Measurements from ENCODE around the gene CHRM3.
A peak's percentile ranks its signal among the peaks of the same experiment; 100 is the strongest.
"Not testable (repeated sequence)": the region's sequence is repeated elsewhere in the genome, so short reads cannot be mapped to it uniquely, and the experiment has no call there.

Gene CHRM3

GRCh38 chr1:239386453-239387303 lies at the start of gene CHRM3:
Gene CHRM3 (plus strand): TSS chr1:239386568. CDS start chr1:239907452, 520,884 bp downstream.
- H3K9me3 Mint-ChIP-seq: no peaks in the 10 kb centered on the region
- intact Hi-C loops (cut with micrococcal nuclease): no loop called here
- no peak within 1 kb of the TSS for H3K27ac Mint-ChIP-seq
- peaks cover 56% of the 10 kb centered on the region for H3K27me3 Mint-ChIP-seq
- no peaks in the 10 kb centered on the region for H3K36me3 Mint-ChIP-seq (ENCODE audit: low read depth)
- H3K4me1 Mint-ChIP-seq (ENCODE audit: low read depth): peaks cover 25% of the 10 kb centered on the region
- H3K4me3 Mint-ChIP-seq: peak within 1 kb of the TSS; percentile 84

- H3K27me3 Mint-ChIP-seq: no peaks in the 10 kb centered on the region
- no peak overlapping the region for H3K4me3 Mint-ChIP-seq
- peaks cover 5% of the 10 kb centered on the region for H3K4me1 Mint-ChIP-seq (ENCODE audit: low read depth)
- no peak overlapping the region for H3K27ac Mint-ChIP-seq
- intact Hi-C loops (cut with micrococcal nuclease): no loop called here
- H3K36me3 Mint-ChIP-seq (ENCODE audit: low read depth): no peaks in the 10 kb centered on the region
- H3K9me3 Mint-ChIP-seq: no peaks in the 10 kb centered on the region
Measured at GRCh38 chr1:239337799-239338430, 48.5 kb upstream of the CHRM3 start.

DNA sequence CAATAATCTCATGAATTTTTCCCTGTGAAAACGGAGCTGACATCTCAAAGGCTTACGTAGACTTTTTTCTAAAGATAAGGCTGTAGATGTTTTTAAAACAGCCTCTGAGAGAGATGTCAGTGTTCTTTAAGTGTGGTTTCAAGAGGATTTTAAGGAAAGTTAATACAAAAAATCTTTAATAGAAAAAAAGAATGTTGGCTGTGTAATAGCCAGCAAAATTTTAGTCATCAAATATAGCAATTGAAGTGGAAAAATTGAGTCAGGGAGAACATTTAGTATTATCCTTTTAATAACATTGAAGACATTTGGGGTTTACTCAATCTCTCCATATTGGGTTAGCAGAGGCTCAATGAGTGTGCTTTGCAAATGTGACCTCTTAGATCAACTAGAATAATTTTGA lies 38.6 kb upstream of the CHRM3 start:
- no peak overlapping the region for H3K27ac Mint-ChIP-seq
- intact Hi-C loops (cut with micrococcal nuclease): no loop called here
- no peaks in the 10 kb centered on the region for H3K4me1 Mint-ChIP-seq (ENCODE audit: low read depth)
- H3K36me3 Mint-ChIP-seq (ENCODE audit: low read depth): no peaks in the 10 kb centered on the region
- no peaks in the 10 kb centered on the region for H3K27me3 Mint-ChIP-seq
- H3K9me3 Mint-ChIP-seq: no peaks in the 10 kb centered on the region
- no peak overlapping the region for H3K4me3 Mint-ChIP-seq

GRCh38 chr1:239348635-239349353 lies 37.6 kb upstream of the CHRM3 start:
- Mint-ChIP-seq H3K36me3 (ENCODE audit: low read depth) (no peaks in the 10 kb centered on the region), H3K27me3 (no peaks in the 10 kb centered on the region), H3K27ac (no peak overlapping the region), H3K9me3 (no peaks in the 10 kb centered on the region), H3K4me1 (ENCODE audit: low read depth) (no peaks in the 10 kb centered on the region), H3K4me3 (no peak overlapping the region)
- intact Hi-C loops (cut with micrococcal nuclease): no loop called here

DNA sequence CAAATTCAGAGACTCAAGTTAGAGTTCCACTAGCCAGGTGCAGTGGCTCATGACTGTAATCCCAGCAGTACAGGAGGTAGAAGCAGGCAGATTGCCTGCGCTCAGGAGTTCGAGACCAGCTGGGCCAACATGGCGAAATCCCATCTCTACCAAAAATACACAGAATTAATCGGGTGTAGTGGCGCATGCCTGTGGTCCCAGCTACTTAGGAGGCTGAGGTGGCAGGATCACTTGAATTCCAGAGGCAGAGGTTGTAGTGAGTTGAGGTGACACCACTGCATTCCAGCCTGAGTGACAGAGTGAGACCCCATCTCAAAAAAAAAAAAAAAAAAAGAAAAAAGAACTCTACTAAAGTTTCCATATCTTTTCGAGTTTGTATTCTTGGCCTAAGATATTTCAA lies 36.7 kb upstream of the CHRM3 start:
- Mint-ChIP-seq H3K27me3 (no peaks in the 10 kb centered on the region), H3K4me1 (ENCODE audit: low read depth) (no peaks in the 10 kb centered on the region), H3K4me3 (no peak overlapping the region), H3K27ac (no peak overlapping the region), H3K9me3 (no peaks in the 10 kb centered on the region), H3K36me3 (ENCODE audit: low read depth) (no peaks in the 10 kb centered on the region)
- intact Hi-C loops (cut with micrococcal nuclease): no loop called here

- Mint-ChIP-seq H3K27me3 (no peaks in the 10 kb centered on the region), H3K36me3 (ENCODE audit: low read depth) (no peaks in the 10 kb centered on the region), H3K4me1 (ENCODE audit: low read depth) (no peaks in the 10 kb centered on the region), H3K9me3 (no peaks in the 10 kb centered on the region), H3K4me3 (no peak overlapping the region), H3K27ac (no peak overlapping the region)
- intact Hi-C loops (cut with micrococcal nuclease): no loop called here
Measured at GRCh38 chr1:239353536-239353935, 32.8 kb upstream of the CHRM3 start.

- H3K27me3 Mint-ChIP-seq: no peaks in the 10 kb centered on the region
- intact Hi-C loops (cut with micrococcal nuclease): no loop called here
- H3K4me3 Mint-ChIP-seq: no peak overlapping the region
- H3K9me3 Mint-ChIP-seq: no peaks in the 10 kb centered on the region
- H3K4me1 Mint-ChIP-seq (ENCODE audit: low read depth): no peaks in the 10 kb centered on the region
- H3K27ac Mint-ChIP-seq: no peak overlapping the region
- no peaks in the 10 kb centered on the region for H3K36me3 Mint-ChIP-seq (ENCODE audit: low read depth)
Measured at GRCh38 chr1:239354231-239354630, 32.1 kb upstream of the CHRM3 start.

GRCh38 chr1:239357867-239358266 lies 28.5 kb upstream of the CHRM3 start:
- no peaks in the 10 kb centered on the region for H3K27me3 Mint-ChIP-seq
- H3K4me3 Mint-ChIP-seq: no peak overlapping the region
- H3K27ac Mint-ChIP-seq: no peak overlapping the region
- no peaks in the 10 kb centered on the region for H3K4me1 Mint-ChIP-seq (ENCODE audit: low read depth)
- intact Hi-C loops (cut with micrococcal nuclease): no loop called here
- H3K36me3 Mint-ChIP-seq (ENCODE audit: low read depth): no peaks in the 10 kb centered on the region
- H3K9me3 Mint-ChIP-seq: no peaks in the 10 kb centered on the region

- Mint-ChIP-seq H3K27ac (no peak overlapping the region), H3K36me3 (ENCODE audit: low read depth) (no peaks in the 10 kb centered on the region), H3K4me1 (ENCODE audit: low read depth) (peaks cover 14% of the 10 kb centered on the region), H3K4me3 (no peak overlapping the region), H3K9me3 (peaks cover 10% of the 10 kb centered on the region), H3K27me3 (no peaks in the 10 kb centered on the region)
- intact Hi-C loops (cut with micrococcal nuclease): no loop called here
Measured at GRCh38 chr1:239361403-239361802, 25.0 kb upstream of the CHRM3 start.

GRCh38 chr1:239363930-239364329 lies 22.4 kb upstream of the CHRM3 start:
- Mint-ChIP-seq H3K4me1 (ENCODE audit: low read depth) (peaks cover 20% of the 10 kb centered on the region), H3K27me3 (no peaks in the 10 kb centered on the region), H3K9me3 (peaks cover 10% of the 10 kb centered on the region), H3K4me3 (no peak overlapping the region), H3K27ac (peak overlapping the region; percentile 46), H3K36me3 (ENCODE audit: low read depth) (no peaks in the 10 kb centered on the region)
- intact Hi-C loops (cut with micrococcal nuclease): no loop called here

- no peak overlapping the region for H3K4me3 Mint-ChIP-seq
- intact Hi-C loops (cut with micrococcal nuclease): no loop called here
- H3K36me3 Mint-ChIP-seq (ENCODE audit: low read depth): no peaks in the 10 kb centered on the region
- H3K4me1 Mint-ChIP-seq (ENCODE audit: low read depth): peaks cover 25% of the 10 kb centered on the region
- H3K27me3 Mint-ChIP-seq: peaks cover 2% of the 10 kb centered on the region
- H3K27ac Mint-ChIP-seq: no peak overlapping the region
- peaks cover 10% of the 10 kb centered on the region for H3K9me3 Mint-ChIP-seq
Measured at GRCh38 chr1:239367196-239367810, 19.1 kb upstream of the CHRM3 start.

DNA sequence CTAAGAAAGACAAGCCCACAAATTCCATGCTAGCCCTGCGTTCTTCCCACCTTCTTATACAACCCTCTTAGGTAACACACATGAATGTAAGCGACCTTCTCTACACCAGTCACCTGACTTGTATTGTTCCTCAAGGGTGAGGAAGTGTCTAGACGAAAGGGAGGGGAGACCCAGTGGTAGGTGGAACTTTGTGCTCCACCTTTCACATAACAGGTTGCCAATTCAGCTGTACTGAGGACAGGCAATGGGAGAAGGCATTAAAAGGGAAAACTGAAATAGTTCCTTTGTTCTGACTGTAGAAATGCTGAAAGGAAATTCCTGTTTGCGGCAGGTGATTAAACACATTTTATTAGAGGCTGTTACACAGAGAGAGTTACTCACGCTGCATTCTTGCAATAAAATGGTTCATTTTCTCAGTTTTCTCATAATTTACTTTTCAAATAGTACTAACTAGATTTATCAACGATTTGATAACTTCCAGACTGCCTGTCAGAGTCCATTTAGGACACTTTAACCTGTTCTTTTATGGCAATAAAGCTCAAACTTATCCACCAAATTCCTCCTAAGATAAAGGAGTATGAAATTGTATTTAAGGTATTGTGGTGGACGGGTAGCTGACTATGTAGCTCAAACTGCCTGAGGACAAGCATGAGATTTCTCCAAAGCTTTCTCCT lies 17.8 kb upstream of the CHRM3 start:
- intact Hi-C loops (cut with micrococcal nuclease): no loop called here
- peaks cover 2% of the 10 kb centered on the region for H3K27me3 Mint-ChIP-seq
- H3K4me3 Mint-ChIP-seq: no peak overlapping the region
- no peak overlapping the region for H3K27ac Mint-ChIP-seq
- H3K4me1 Mint-ChIP-seq (ENCODE audit: low read depth): peaks cover 24% of the 10 kb centered on the region
- H3K36me3 Mint-ChIP-seq (ENCODE audit: low read depth): no peaks in the 10 kb centered on the region
- H3K9me3 Mint-ChIP-seq: peaks cover 16% of the 10 kb centered on the region

DNA sequence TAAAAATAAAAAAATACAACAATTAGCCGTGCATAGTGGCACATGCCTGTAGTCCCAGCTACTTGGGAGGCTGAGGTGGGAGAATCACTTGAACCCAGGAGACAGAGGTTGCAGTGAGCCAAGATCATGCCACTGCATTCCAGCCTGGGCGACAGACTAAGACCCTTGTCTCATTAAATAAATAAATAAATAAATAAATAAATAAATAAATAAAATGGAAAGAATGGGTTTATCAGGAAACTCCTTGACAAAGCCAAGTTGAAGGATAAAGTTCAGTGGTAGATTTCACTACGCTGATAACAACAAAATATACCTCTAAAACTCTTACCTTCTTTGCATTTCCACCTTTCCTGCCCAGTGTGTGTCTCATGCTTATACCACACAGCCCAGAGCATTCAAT lies 15.5 kb upstream of the CHRM3 start:
- intact Hi-C loops (cut with micrococcal nuclease); H3K4me3 Mint-ChIP-seq; H3K27me3 Mint-ChIP-seq; H3K36me3 Mint-ChIP-seq (ENCODE audit: low read depth); H3K27ac Mint-ChIP-seq; H3K9me3 Mint-ChIP-seq: not testable (repeated sequence)
- peaks cover 11% of the 10 kb centered on the region for H3K4me1 Mint-ChIP-seq (ENCODE audit: low read depth)

Data from dendritic cell treated with granulocyte-macrophage colony-stimulating factor and Interleukin-4, amounts not matched to agents 40 ng/mL and 50 ng/mL, for 4 days (primary cell).